MM.1S (cell line): Measurements from ENCODE around the gene MCM7.
A peak's percentile ranks its signal among the peaks of the same experiment; 100 is the strongest.

Experiments used
- DNase-seq: peaks from one replicate; pipeline ENCODE4 v3.0.0-alpha.2; 2015
- H2AFZ ChIP-seq: fragments of 300-600 bp; sonication (generic); 2 replicates; pipeline ENCODE4 v1.6.0; 2016; ENCODE audit warnings: antibody characterized with exemption, low read length
- H3F3A ChIP-seq: fragments of 300-600 bp; sonication (generic); 2 replicates; pipeline ENCODE4 v1.6.1; 2016; ENCODE audit warnings: mild to moderate bottlenecking, antibody characterized with exemption, low read length, moderate library complexity, mixed read lengths; ENCODE audit not compliant: insufficient read depth
- H3K27ac ChIP-seq: fragments of 300-600 bp; sonication (generic); 2 replicates; pipeline ENCODE4 v1.5.1; 2016; ENCODE audit warnings: mild to moderate bottlenecking, low read length
- H3K27me3 ChIP-seq: fragments of 300-600 bp; sonication (generic); replicated peaks from 2 replicates; pipeline ENCODE4 v1.6.0; 2016; ENCODE audit warnings: low read length; ENCODE audit not compliant: insufficient read depth
- H3K36me3 ChIP-seq: fragments of 300-600 bp; sonication (generic); replicated peaks from 2 replicates; pipeline ENCODE4 v1.6.1; 2016; ENCODE audit warnings: mild to moderate bottlenecking, low read length, mixed read lengths; ENCODE audit not compliant: insufficient read depth
- H3K4me1 ChIP-seq: fragments of 300-600 bp; sonication (generic); 2 replicates; pipeline ENCODE4 v1.6.1; 2016; ENCODE audit warnings: low read length, mixed read lengths
- H3K4me2 ChIP-seq: fragments of 300-600 bp; sonication (generic); 2 replicates; pipeline ENCODE4 v1.6.0; 2016; ENCODE audit warnings: low read depth, low read length
- H3K4me3 ChIP-seq: fragments of 300-600 bp; sonication (generic); 2 replicates; pipeline ENCODE4 v1.5.1; 2016; ENCODE audit warnings: low read length, mixed read lengths
- H3K79me2 ChIP-seq: fragments of 300-600 bp; sonication (generic); 2 replicates; pipeline ENCODE4 v1.6.1; 2016; ENCODE audit warnings: mixed run types, low read length, mixed read lengths
- H3K9ac ChIP-seq: fragments of 300-600 bp; sonication (generic); 2 replicates; pipeline ENCODE4 v1.6.1; 2016; ENCODE audit warnings: low read length, mixed read lengths
- H3K9me2 ChIP-seq: fragments of 300-600 bp; sonication (generic); replicated peaks from 2 replicates; pipeline ENCODE4 v1.6.1; 2016; ENCODE audit warnings: mild to moderate bottlenecking, low read length, mixed read lengths; ENCODE audit not compliant: insufficient read depth
- H3K9me3 ChIP-seq: fragments of 300-600 bp; sonication (generic); replicated peaks from 2 replicates; pipeline ENCODE4 v1.6.1; 2016; ENCODE audit warnings: mild to moderate bottlenecking, low read length, mixed read lengths; ENCODE audit not compliant: insufficient read depth
- H4K20me1 ChIP-seq: fragments of 300-600 bp; sonication (generic); 2 replicates; pipeline ENCODE4 v1.6.1; 2016; ENCODE audit warnings: mild to moderate bottlenecking, low read length, moderate library complexity, mixed read lengths; ENCODE audit not compliant: insufficient read depth
- CTCF ChIP-seq: fragments of 300-600 bp; sonication (generic); IDR thresholded peaks from 2 replicates; pipeline ENCODE4 v1.5.1; 2016; ENCODE audit warnings: antibody characterized with exemption, low read length, mixed read lengths
- EZH2 ChIP-seq: fragments of 300-600 bp; sonication (generic); optimal IDR thresholded peaks from 2 replicates; pipeline ENCODE3; 2017; ENCODE audit warnings: low read depth, mild to moderate bottlenecking, antibody characterized with exemption, low read length, mixed read lengths
- EZH2phosphoT487 ChIP-seq: fragments of 300-600 bp; sonication (generic); IDR thresholded peaks from 2 replicates; pipeline ENCODE4 v1.6.1; 2018; ENCODE audit warnings: antibody characterized with exemption, low read length

Gene MCM7

DNA sequence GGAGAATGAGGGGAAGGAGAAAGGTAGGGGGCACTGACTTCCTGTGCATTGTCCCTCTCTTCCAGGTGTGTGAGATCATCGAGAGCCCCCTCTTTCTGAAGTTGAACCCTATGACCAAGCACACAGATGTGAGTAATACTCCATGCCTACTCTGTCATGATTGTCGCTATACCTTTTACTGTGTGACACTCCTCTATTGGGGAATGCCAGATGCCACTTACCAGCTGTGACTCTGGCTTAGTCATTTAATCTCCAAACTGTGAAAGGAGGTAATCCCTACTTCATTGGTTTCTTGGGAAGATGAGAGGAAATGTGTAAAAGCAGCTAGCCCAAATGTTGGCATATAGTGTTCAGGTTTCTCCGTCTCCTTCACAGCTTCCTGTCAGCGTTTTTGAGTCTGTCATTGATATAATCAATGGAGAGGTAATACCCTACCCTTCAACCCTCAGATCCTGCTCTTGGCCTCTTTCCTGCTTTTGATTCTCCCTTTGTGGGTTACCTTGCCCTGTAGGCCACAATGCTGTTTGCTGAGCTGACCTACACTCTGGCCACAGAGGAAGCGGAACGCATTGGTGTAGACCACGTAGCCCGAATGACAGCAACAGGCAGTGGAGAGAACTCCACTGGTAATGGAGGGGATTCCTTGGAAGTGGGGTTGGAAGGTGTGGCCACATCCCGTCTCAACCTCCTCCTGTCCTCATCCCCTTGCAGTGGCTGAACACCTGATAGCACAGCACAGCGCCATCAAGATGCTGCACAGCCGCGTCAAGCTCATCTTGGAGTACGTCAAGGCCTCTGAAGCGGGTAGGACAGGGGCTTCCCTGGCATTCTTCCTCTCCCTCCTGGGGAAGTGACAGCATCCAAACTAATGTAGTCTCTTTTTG, 10.4 kb downstream of the MCM7 start:
- no peaks in the 10 kb centered on the region for H4K20me1 ChIP-seq
- no peak overlapping the region for H3K4me2 ChIP-seq

DNA sequence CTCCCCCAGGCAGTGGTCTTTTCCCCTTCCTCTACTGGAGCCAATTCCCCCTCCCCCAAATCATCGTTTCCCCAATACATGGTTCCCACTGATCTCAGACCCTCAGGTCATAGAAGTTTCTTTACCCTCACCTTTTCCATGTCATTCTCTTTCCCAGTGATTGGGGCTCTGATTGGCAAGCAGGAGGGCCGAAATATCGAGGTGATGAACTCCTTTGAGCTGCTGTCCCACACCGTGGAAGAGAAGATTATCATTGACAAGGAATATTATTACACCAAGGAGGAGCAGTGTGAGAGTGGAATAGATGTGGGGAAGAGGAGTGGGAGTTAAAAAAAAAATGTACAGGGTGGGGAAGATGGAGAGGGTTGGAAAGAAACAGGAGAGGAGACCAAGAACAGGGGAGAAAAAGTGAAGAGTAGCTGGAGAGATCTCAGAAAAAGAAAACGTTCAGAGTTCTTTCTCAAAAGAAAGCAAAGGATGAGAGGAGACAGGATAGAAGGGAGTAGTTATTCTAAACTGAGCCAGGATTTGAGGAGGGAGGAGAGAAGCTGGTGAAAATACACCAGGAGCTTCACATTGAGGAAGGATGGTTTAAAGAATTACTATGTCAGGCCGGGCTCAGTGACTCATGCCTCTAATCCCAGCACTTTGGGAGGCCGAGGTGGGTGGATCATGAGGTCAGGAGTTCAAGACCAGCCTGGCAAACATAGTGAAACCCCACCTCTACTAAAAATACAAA, 11.6 kb downstream of the MCM7 start:
- H3K79me2 ChIP-seq = peaks cover 40% of the 10 kb centered on the region
- peak overlapping the region; percentile 83 for H3K4me3 ChIP-seq
- H3K4me2 ChIP-seq = peak overlapping the region; percentile 97
- peaks cover 9% of the 10 kb centered on the region; the same call in 1 of the 2 replicates for H3K4me1 ChIP-seq
- H2AFZ ChIP-seq = peak overlapping the region; percentile 65
- no peak for DNase-seq
- H3K9me2 ChIP-seq = no peaks in the 10 kb centered on the region
- H3K27ac ChIP-seq = peak overlapping the region; percentile 47; the same call in 1 of the 2 replicates
- peaks cover 43% of the 10 kb centered on the region for H3F3A ChIP-seq
- peaks cover 23% of the 10 kb centered on the region for H3K36me3 ChIP-seq
- TF ChIP-seq EZH2 = no peak
- no peak for TF ChIP-seq EZH2phosphoT487
- TF ChIP-seq CTCF = no peak
- H3K9ac ChIP-seq = peak overlapping the region; percentile 86
- no peaks in the 10 kb centered on the region for H3K9me3 ChIP-seq
- no peaks in the 10 kb centered on the region for H4K20me1 ChIP-seq
- no peaks in the 10 kb centered on the region for H3K27me3 ChIP-seq

More for the DNA sequence above, 10.4 kb downstream of the MCM7 start:
- H3K27ac ChIP-seq = no peak overlapping the region
- H3K36me3 ChIP-seq = peaks cover 31% of the 10 kb centered on the region
- H2AFZ ChIP-seq = no peak overlapping the region
- H3F3A ChIP-seq = peaks cover 51% of the 10 kb centered on the region
- H3K4me1 ChIP-seq = peaks cover 9% of the 10 kb centered on the region; the same call in 1 of the 2 replicates
- no peaks in the 10 kb centered on the region for H3K9me3 ChIP-seq
- DNase-seq = no peak
- TF ChIP-seq CTCF (no peak), EZH2phosphoT487 (no peak), EZH2 (no peak)
- no peaks in the 10 kb centered on the region for H3K27me3 ChIP-seq
- no peaks in the 10 kb centered on the region for H3K9me2 ChIP-seq
- H3K79me2 ChIP-seq = peaks cover 51% of the 10 kb centered on the region
- H3K4me3 ChIP-seq = no peak overlapping the region
- H3K9ac ChIP-seq = no peak overlapping the region

GRCh38 chr7:100088621-100089457, 12.4 kb downstream of the MCM7 start, which contains the start of gene COPS6:
Gene COPS6, plus strand, starts transcription at chr7:100088969. Its CDS starts 22 bp downstream, at chr7:100088991.
- peak within 1 kb of the TSS; percentile 65 for H2AFZ ChIP-seq
- no peaks in the 10 kb centered on the region for H3K27me3 ChIP-seq
- peaks cover 32% of the 10 kb centered on the region for H3K79me2 ChIP-seq
- H3K4me3 ChIP-seq = peak within 1 kb of the TSS; percentile 83
- no peaks in the 10 kb centered on the region for H3K9me3 ChIP-seq
- H3K9ac ChIP-seq = peak within 1 kb of the TSS; percentile 86
- no peaks in the 10 kb centered on the region for H3K9me2 ChIP-seq
- DNase-seq = peak; percentile 76
- H4K20me1 ChIP-seq = no peaks in the 10 kb centered on the region
- H3F3A ChIP-seq = peaks cover 35% of the 10 kb centered on the region
- TF ChIP-seq EZH2phosphoT487 (no peak), CTCF (no peak), EZH2 (no peak)
- peak within 1 kb of the TSS; percentile 97 for H3K4me2 ChIP-seq
- H3K27ac ChIP-seq = peak within 1 kb of the TSS; percentile 47; the same call in 1 of the 2 replicates
- peaks cover 9% of the 10 kb centered on the region; the same call in 1 of the 2 replicates for H3K4me1 ChIP-seq
- H3K36me3 ChIP-seq = peaks cover 15% of the 10 kb centered on the region
